HFFc6 (cell line): ENCODE data around the gene PLEKHA6. TPM values are rescaled to one million over a fixed set of nuclear protein-coding genes. Genes with fewer than 3 reads are reported as not detected.

Experiments
- DNase-seq: peaks from one replicate; pipeline ENCODE4 v3.0.0-alpha.2; 2018
- H3K27ac Mint-ChIP-seq: 2 replicates; pipeline ENCODE4 v1.8.0; 2020; ENCODE audit warnings: mild to moderate bottlenecking, mixed read lengths
- H3K27me3 Mint-ChIP-seq: 2 replicates; pipeline ENCODE4 v1.8.0; 2021; ENCODE audit warnings: mild to moderate bottlenecking, moderate library complexity, mixed read lengths; ENCODE audit not compliant: insufficient read depth
- H3K36me3 Mint-ChIP-seq: 2 replicates; pipeline ENCODE4 v1.8.0; 2021; ENCODE audit warnings: low read depth, mixed read lengths
- H3K4me1 Mint-ChIP-seq: 2 replicates; pipeline ENCODE4 v1.8.0; 2020; ENCODE audit warnings: low read depth, mixed read lengths
- H3K4me3 Mint-ChIP-seq: 2 replicates; pipeline ENCODE4 v1.8.0; 2020; ENCODE audit warnings: mild to moderate bottlenecking, moderate library complexity, mixed read lengths
- H3K9me3 Mint-ChIP-seq: 2 replicates; pipeline ENCODE4 v1.8.0; 2020; ENCODE audit warnings: mild to moderate bottlenecking, mixed read lengths
- CTCF ChIP-seq: fragments of 200-600 bp; sonication (generic); IDR thresholded peaks from 2 replicates; pipeline ENCODE4 v1.5.0; 2021; ENCODE audit warnings: antibody characterized with exemption, mild to moderate bottlenecking
- total RNA-seq, 6 experiments: library from RNA; stranded (reverse); fragmentation: NEBNext Ultra II Directional; extraction: Animal tissue kit (Norgen Biotek cat#: 25700); gene quantifications; 2 replicates in 1 of 6; 3 replicates in 5 of 6; pipeline ENCODE4 v1.2.3, GENCODE V29; 2021

PLEKHA6 gene
- total RNA-seq, 6 experiments from 2014 or later, result 1.3 to 2.4 (median 1.5) TPM

- H3K4me3 Mint-ChIP-seq, result no peak overlapping the region
- no peak for DNase-seq
- H3K27ac Mint-ChIP-seq, result no peak overlapping the region
- peaks cover 6% of the 10 kb centered on the region; the same call in 1 of the 2 replicates for H3K4me1 Mint-ChIP-seq
- no peaks in the 10 kb centered on the region for H3K36me3 Mint-ChIP-seq
- H3K9me3 Mint-ChIP-seq, result no peaks in the 10 kb centered on the region
- peaks cover 34% of the 10 kb centered on the region for H3K27me3 Mint-ChIP-seq
- TF ChIP-seq CTCF, result no peak
These were observed 83.9 kb downstream of the PLEKHA6 start for GRCh38 chr1:204275695-204276370.

- H3K4me1 Mint-ChIP-seq, result peaks cover 6% of the 10 kb centered on the region; the same call in 1 of the 2 replicates
- H3K9me3 Mint-ChIP-seq, result no peaks in the 10 kb centered on the region
- H3K4me3 Mint-ChIP-seq, result no peak overlapping the region
- TF ChIP-seq CTCF, result no peak
- no peaks in the 10 kb centered on the region for H3K36me3 Mint-ChIP-seq
- H3K27ac Mint-ChIP-seq, result no peak overlapping the region
- peaks cover 34% of the 10 kb centered on the region for H3K27me3 Mint-ChIP-seq
- no peak for DNase-seq
These were observed 85.3 kb downstream of the PLEKHA6 start for GRCh38 chr1:204274446-204274845.

DNA sequence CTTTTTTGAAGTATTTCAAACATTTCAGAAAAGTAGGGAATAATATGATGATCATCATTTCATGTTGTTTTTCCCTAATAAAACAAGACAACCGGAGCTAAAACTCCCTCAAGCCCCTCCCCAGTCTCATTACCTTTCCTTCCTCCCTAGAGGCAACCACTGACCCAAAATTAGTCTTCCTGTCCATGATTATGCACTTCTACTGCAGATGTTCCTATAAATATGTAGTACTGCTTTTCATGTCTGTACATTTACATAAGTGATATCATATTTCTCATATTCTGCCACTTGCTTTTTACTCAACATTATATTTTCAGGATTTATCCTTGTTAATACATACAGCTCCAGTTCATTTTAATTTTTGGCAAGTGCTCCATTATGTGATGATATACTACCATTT is 87.2 kb downstream of the PLEKHA6 start:
- H3K4me3 Mint-ChIP-seq, result no peak overlapping the region
- no peak for DNase-seq
- H3K9me3 Mint-ChIP-seq, result no peaks in the 10 kb centered on the region
- H3K27me3 Mint-ChIP-seq, result peaks cover 25% of the 10 kb centered on the region
- H3K4me1 Mint-ChIP-seq, result peaks cover 6% of the 10 kb centered on the region; the same call in 1 of the 2 replicates
- no peak overlapping the region for H3K27ac Mint-ChIP-seq
- TF ChIP-seq CTCF, result no peak
- H3K36me3 Mint-ChIP-seq, result no peaks in the 10 kb centered on the region

DNA sequence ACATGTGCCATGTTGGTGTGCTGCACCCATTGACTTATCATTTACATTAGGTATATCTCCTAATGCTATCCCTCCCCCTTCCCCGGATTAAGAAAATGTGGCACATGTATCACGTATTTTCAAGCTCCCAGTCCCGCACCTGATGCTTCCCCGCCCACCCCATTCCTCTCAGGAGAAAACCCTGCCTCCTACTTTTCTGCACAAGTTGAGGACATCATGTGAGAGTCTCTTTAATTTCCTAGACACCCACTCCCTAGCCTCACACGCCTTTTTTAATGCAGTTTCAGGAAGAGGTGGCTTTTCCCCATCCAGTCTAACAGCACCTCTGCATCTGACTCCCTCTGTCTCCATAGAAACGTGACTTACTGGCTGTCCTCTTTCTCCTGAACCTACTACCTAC is 87.8 kb downstream of the PLEKHA6 start:
- TF ChIP-seq CTCF, result no peak
- no peak overlapping the region for H3K4me3 Mint-ChIP-seq
- no peak for DNase-seq
- H3K27me3 Mint-ChIP-seq, result peaks cover 22% of the 10 kb centered on the region
- H3K9me3 Mint-ChIP-seq, result no peaks in the 10 kb centered on the region
- no peak overlapping the region for H3K27ac Mint-ChIP-seq
- no peaks in the 10 kb centered on the region for H3K36me3 Mint-ChIP-seq
- H3K4me1 Mint-ChIP-seq, result peaks cover 6% of the 10 kb centered on the region; the same call in 1 of the 2 replicates

- peaks cover 12% of the 10 kb centered on the region for H3K27me3 Mint-ChIP-seq
- no peak overlapping the region for H3K4me3 Mint-ChIP-seq
- no peak overlapping the region for H3K27ac Mint-ChIP-seq
- DNase-seq, result no peak
- no peaks in the 10 kb centered on the region for H3K9me3 Mint-ChIP-seq
- no peak for TF ChIP-seq CTCF
- H3K4me1 Mint-ChIP-seq, result no peaks in the 10 kb centered on the region; the same call in 1 of the 2 replicates
- H3K36me3 Mint-ChIP-seq, result no peaks in the 10 kb centered on the region
These were observed 91.6 kb downstream of the PLEKHA6 start for GRCh38 chr1:204268101-204268500.
